Measurements from ENCODE around the gene FMNL2. TPM values are rescaled to one million over a fixed set of nuclear protein-coding genes. Genes with fewer than 3 reads are reported as not detected.

The FMNL2 gene
- total and polyA plus RNA-seq, 4 donors = 18.8 to 81.4 (median 38.4) TPM

DNA sequence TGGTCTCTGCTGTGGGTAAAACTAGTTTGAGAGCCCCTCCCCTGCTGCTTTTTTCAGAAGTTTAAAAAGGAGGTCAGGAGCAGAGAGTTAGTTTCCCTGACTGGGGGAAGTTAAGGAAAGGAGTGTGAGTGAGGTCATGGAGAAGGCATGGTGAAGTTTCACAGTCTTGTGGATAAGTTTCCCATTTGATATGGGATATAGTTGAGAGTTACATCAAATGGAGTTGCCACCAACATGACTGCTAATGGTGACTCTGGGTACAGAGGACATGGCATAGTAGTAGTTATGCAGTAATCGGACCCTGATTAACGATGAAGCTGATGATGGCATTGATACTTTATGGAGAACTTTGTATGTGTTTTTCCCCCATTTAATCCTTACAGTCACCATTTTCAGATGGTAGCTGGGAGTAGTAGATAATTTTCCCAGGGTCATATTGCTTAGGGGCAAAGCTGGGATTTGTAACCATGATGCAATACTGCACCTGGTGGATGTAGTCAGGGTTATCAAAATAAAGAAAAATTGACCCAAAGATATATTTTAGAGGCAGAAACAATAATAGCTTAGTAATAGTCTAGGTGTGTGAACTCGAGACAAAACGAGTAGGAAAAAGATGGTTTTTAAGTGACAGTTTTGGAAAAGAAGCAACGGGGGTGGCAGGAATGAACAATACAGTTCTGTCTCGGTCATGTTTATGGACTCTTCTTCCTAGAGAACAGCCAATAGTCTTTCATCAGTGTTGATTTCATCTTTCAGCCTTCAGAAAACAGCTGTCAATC is 74.6 kb downstream of the FMNL2 start:
- Histone ChIP-seq H3K27me3 (ENCODE audit: control insufficient read depth in 3 of 3, insufficient read depth in 3 of 3, low read length in 2 of 3) (no peaks in the 10 kb centered on the region), H3K4me1 (ENCODE audit: control insufficient read depth in 5 of 5, insufficient read depth in 5 of 5, low read length in 5 of 5) (peaks cover 0 to 32% (median 11%) of the 10 kb centered on the region in 5 donors), H3K27ac (ENCODE audit: low read depth in 1 of 2, low read length in 1 of 2) (no peak overlapping the region), H3K4me3 (no peak overlapping the region), H3K36me3 (ENCODE audit: control insufficient read depth in 4 of 4, insufficient read depth in 4 of 4, low read length in 4 of 4) (no peaks in the 10 kb centered on the region), H3K9ac (ENCODE audit: insufficient read depth in 1 of 2, low read length in 2 of 2) (no peak overlapping the region), H3K9me3 (ENCODE audit: control insufficient read depth in 4 of 4, insufficient read depth in 3 of 4, low read length in 3 of 4) (no peaks in the 10 kb centered on the region)
- ATAC-seq (ENCODE audit: insufficient read depth, low FRiP score) = no peak
- no peak for DNase-seq
- 96% methylated on average over 6 of the region's 6 CpGs for WGBS, 2 donors
- no peak for TF ChIP-seq CTCF (IDR thresholded peaks at IDR 0.05; ENCODE audit: control extremely low read depth, extremely low read depth)

DNA sequence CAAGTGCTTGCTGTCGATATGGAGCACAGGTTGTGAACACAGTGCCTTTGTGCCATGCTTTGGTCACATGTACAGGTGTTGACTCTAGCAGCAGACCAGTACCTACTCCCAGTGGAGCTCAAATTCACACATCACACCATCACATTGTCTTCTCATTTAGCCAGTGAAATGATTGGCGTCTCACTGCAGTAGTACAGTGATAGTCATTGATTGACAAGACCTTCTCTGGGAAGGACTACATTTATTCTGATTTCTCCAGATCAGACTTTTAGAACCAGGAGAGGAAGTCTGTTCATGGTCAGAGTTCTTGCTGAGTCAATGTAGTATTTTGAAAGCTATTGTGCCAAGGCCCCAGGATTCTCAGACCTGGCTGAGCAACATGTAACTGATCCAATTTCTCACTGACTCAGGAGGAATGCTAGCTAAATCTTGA is 75.2 kb downstream of the FMNL2 start:
- Histone ChIP-seq H3K4me3 (no peak overlapping the region), H3K36me3 (ENCODE audit: control insufficient read depth in 4 of 4, insufficient read depth in 4 of 4, low read length in 4 of 4) (no peaks in the 10 kb centered on the region), H3K4me1 (ENCODE audit: control insufficient read depth in 5 of 5, insufficient read depth in 5 of 5, low read length in 5 of 5) (peaks cover 0 to 32% (median 11%) of the 10 kb centered on the region in 5 donors), H3K27me3 (ENCODE audit: control insufficient read depth in 3 of 3, insufficient read depth in 3 of 3, low read length in 2 of 3) (no peaks in the 10 kb centered on the region), H3K27ac (ENCODE audit: low read depth in 1 of 2, low read length in 1 of 2) (no peak overlapping the region), H3K9me3 (ENCODE audit: control insufficient read depth in 4 of 4, insufficient read depth in 3 of 4, low read length in 3 of 4) (no peaks in the 10 kb centered on the region), H3K9ac (ENCODE audit: insufficient read depth in 1 of 2, low read length in 2 of 2) (no peak overlapping the region)
- 93 to 94% methylated on average over 2 of the region's 2 CpGs for WGBS, 2 donors
- TF ChIP-seq CTCF (IDR thresholded peaks at IDR 0.05; ENCODE audit: control extremely low read depth, extremely low read depth) = no peak
- ATAC-seq (ENCODE audit: insufficient read depth, low FRiP score) = no peak
- DNase-seq = no peak

DNA sequence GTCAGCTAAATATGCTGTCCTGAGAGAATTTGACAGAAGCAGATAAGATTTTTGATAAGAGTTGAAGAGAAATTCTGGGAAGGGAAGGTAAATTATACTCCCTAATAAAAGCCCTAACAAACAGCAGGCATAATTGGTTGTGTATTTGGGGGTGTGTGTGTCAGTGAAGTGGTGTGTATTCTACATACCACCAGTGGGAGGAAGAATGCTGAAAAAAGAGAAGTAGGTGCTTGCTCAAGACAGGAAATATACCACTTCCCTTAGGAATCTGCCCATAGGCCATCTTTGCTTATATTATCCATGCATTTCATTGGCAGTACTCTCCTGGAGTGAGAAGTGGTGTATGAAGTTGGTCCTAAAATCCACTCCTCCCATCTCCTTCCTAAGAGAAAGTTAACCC is 76.2 kb downstream of the FMNL2 start:
- H3K27me3 ChIP-seq (ENCODE audit: control insufficient read depth in 3 of 3, insufficient read depth in 3 of 3, low read length in 2 of 3) = no peaks in the 10 kb centered on the region
- no peak for DNase-seq
- no peak overlapping the region for H3K4me3 ChIP-seq
- TF ChIP-seq CTCF (IDR thresholded peaks at IDR 0.05; ENCODE audit: control extremely low read depth, extremely low read depth) = no peak
- H3K27ac ChIP-seq (ENCODE audit: low read depth in 1 of 2, low read length in 1 of 2) = no peak overlapping the region
- H3K4me1 ChIP-seq (ENCODE audit: control insufficient read depth in 5 of 5, insufficient read depth in 5 of 5, low read length in 5 of 5) = peaks cover 0 to 31% (median 14%) of the 10 kb centered on the region in 5 donors
- H3K36me3 ChIP-seq (ENCODE audit: control insufficient read depth in 4 of 4, insufficient read depth in 4 of 4, low read length in 4 of 4) = no peaks in the 10 kb centered on the region
- ATAC-seq (ENCODE audit: insufficient read depth, low FRiP score) = no peak
- no peak overlapping the region for H3K9ac ChIP-seq (ENCODE audit: insufficient read depth in 1 of 2, low read length in 2 of 2)
- H3K9me3 ChIP-seq (ENCODE audit: control insufficient read depth in 4 of 4, insufficient read depth in 3 of 4, low read length in 3 of 4) = no peaks in the 10 kb centered on the region
